HL-60 (cell line): ENCODE data around the gene SIGLEC14.

Experiments used
- CTCF ChIP-seq: IDR thresholded peaks from one replicate; pipeline ENCODE4 v1.5.1; 2011; ENCODE audit warnings: low read length, control low read depth, inconsistent platforms; ENCODE audit not compliant: insufficient read depth
- POLR2AphosphoS5 ChIP-seq: IDR thresholded peaks from 2 replicates; pipeline ENCODE4 v1.6.1; 2012; ENCODE audit warnings: low read depth
- SPI1 ChIP-seq: IDR thresholded peaks from 2 replicates; pipeline ENCODE4 v1.6.1; 2012; ENCODE audit warnings: low read depth, mild to moderate bottlenecking, borderline replicate concordance

DNA sequence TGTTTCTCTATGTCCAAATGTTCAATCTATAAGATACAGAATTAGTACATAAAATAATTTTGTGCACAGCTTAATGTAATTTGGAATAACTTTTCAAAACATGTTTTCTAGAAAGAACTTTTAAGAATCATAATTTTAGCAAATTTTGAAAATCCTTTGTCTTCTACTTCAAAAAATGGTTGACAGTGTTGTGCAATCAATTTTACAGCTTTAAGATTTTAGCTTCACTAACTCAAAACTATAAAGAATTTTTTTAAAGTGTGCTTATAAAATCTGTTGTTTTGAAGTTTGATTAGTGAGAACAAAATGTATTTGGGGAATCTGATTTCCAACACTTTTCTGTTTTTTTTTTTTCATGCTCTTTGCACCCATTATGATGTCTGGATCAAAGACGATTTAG lies 33.8 kb upstream of the SIGLEC14 start:
- TF ChIP-seq CTCF (no peak), SPI1 (no peak), POLR2AphosphoS5 (no peak)
